ENCODE measurements around the gene TFF3.

TFF3 gene

DNA sequence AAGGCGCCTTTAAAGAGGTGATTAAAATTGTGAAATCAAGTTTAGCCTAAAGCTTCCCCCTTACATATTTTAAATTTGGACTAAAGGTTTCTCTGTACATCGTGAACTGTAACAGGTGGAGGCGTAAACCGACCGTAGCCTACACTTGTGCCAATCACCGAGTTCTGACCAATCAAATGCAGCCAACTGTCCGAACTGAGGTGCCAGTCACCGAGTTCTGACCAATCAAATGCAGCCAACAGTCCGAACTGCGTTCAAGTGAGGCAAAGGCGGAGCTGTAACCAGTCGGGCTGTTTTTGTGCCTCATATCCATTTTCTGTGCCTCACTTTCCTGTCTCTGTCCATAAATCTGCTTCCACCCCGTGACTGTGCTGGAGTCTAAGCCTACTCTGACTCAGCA is 43.7 kb upstream of the TFF3 start:
- TF ChIP-seq, protein P1, sequence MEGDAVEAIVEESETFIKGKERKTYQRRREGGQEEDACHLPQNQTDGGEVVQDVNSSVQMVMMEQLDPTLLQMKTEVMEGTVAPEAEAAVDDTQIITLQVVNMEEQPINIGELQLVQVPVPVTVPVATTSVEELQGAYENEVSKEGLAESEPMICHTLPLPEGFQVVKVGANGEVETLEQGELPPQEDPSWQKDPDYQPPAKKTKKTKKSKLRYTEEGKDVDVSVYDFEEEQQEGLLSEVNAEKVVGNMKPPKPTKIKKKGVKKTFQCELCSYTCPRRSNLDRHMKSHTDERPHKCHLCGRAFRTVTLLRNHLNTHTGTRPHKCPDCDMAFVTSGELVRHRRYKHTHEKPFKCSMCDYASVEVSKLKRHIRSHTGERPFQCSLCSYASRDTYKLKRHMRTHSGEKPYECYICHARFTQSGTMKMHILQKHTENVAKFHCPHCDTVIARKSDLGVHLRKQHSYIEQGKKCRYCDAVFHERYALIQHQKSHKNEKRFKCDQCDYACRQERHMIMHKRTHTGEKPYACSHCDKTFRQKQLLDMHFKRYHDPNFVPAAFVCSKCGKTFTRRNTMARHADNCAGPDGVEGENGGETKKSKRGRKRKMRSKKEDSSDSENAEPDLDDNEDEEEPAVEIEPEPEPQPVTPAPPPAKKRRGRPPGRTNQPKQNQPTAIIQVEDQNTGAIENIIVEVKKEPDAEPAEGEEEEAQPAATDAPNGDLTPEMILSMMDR (conservative IDR thresholded peaks at IDR 0.05): no peak
- H3K27ac ChIP-seq: no peak overlapping the region

DNA sequence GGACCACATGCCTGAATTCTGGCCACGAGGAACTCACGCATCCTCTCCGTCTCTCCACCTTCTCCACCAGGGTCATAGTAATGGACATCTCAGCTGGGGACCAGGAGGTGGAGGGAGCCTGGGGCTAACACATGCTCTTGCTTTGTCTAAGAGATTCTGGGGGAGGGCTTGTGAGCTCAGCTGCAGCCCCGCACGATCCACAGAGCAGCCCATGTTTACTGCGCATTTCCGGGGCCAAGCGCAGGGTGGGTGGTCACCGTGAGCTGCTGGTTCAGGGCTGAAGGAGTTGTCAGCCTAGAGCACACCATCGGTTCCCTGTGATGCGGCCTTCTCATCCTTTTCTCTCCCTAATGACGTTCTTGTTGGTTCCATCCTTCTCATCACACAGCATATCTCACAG is 43.1 kb upstream of the TFF3 start:
- H3K27ac ChIP-seq: no peak overlapping the region
- TF ChIP-seq, protein P1 (conservative IDR thresholded peaks at IDR 0.05): no peak

DNA sequence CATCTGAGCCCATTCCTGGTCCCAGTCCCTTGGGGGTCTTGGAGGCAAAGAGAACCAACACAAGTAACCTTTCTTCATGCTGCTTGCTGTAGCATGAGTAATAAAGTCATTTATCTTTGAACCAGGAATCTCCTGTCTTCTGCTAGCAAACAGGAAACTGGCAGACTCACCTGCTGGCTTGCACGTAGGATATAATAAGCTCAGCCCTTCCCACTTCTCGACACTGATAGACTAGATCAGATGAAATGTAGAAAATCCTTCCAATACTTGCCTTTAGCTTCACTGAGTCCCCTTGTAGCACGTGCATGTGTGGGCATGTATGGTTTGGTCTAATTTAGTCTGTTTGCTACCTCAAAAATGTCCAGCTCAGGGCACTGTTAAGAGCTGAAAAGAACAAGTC is 42.1 kb upstream of the TFF3 start:
- no peak overlapping the region for H3K27ac ChIP-seq
- TF ChIP-seq, protein P1 (conservative IDR thresholded peaks at IDR 0.05): no peak

DNA sequence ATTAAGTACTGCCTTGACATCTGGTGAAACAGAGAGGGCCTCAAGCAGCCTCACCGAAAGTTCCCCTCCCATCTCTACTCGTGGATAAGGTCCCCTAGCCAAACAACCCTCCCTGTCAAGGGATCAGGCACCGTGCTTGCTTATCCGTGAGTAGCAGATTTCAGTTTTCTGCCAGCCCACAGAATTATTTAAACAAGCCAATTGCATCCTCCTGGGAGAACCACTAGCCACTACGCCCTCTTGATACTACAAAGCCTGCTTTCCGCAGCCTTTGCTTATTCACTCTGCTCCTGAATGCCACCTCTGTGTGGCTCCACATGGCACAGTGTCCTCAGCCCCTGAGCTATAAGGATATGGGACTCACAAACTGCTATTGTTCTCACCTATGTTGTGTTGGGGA is 41.4 kb upstream of the TFF3 start:
- TF ChIP-seq, protein P1 (conservative IDR thresholded peaks at IDR 0.05): no peak
- H3K27ac ChIP-seq: no peak overlapping the region

DNA sequence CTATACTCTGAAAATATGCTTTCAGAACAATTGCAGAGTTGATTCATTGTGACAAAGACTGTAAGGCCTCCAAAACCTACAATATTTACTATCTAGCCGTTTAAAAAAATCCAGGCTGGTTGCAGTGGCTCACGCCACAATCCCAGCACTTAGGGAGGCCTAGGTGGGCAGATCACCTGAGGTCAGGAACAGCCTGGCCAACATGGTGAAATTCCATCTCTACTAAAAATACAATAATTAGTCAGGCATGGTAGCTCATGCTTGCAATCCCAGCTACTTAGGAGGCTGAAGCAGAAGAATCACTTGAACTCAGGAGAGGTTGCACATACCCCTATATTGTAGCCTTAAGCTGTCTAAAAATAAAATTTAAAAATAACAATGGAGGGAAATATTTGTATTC is 40.8 kb upstream of the TFF3 start:
- H3K27ac ChIP-seq: no peak overlapping the region
- TF ChIP-seq, protein P1 (conservative IDR thresholded peaks at IDR 0.05): no peak

DNA sequence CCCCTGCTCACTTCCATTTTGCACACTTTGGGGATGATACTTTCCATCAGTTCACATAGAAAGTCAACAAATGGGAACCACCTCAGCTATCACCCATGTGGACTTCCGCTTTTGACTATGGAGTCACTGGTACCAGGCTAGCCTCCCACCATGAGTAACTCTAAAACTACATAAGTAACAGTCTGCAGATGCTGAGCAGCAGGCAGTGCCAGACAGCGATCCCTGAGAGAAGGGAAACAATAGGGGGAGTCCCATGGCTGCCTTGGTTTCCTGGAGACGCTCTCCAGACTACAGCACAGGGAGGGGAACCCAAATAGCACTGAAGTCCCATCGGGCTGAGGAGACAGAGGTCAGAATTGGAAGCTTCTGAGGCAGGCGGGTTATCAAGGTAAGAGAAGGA is 38.4 kb upstream of the TFF3 start:
- TF ChIP-seq, protein P1 (conservative IDR thresholded peaks at IDR 0.05): no peak
- no peak overlapping the region for H3K27ac ChIP-seq

DNA sequence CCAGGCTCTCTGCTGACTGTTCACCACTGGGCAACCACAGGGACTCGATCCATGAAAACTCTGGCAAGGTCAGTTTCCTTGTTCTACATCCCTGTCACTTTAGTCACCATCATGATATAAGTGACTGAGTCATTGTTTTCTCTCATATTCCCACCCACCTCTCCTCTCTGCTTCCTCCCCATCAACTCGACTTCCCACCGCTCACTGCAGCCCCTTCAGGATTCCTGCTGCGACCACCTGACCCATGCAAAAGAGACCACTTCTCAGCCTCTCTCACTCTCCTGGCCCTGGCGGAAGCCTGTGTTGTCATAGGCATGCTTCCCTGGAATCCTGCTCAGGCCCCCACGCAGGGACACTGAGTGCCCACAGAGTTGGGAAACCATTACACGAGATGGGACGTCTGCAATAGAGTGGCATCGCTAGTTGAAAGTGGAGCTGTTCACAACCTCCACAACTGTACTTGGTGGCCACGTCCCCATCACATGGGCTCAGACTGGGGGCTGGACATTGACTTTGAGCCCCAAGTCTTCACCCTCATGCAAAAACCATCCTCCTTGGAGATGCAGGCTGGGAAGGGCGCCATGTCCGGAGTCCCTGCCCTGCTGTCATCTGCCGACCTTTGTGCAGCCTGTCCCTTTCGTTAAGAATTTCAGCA is 37.4 kb upstream of the TFF3 start:
- no peak overlapping the region for H3K27ac ChIP-seq
- TF ChIP-seq, protein P1 (conservative IDR thresholded peaks at IDR 0.05): no peak
